GM19099 (cell line): ENCODE results near the gene ADD3.

Source experiments
- POLR2A ChIP-seq: IDR thresholded peaks from 3 replicates; pipeline ENCODE4 v1.6.1; 2011; ENCODE audit warnings: low read depth; ENCODE audit not compliant: insufficient read length; ENCODE audit errors: extremely low read depth

Gene ADD3

DNA sequence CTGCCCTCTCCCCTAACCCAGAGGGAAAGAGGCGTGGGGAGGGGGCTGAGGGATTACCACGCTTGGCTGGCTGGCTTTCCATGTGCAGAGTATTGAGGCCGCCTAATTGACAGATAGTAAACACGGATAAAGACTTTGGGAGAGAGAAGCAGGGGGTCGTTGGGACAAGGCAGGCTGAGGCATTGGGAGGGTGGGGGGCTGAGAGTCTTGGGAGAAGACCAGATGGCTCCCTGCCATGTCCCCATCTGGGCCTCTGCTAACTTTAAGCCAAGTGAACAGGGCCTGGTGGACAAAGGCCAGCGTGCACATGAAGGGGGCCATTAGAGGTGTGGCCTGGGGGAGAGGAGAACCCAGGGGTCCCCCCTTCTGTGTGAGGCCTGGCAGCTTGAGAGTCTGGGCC, 144.2 kb downstream of the ADD3 start:
- no peak for TF ChIP-seq POLR2A

DNA sequence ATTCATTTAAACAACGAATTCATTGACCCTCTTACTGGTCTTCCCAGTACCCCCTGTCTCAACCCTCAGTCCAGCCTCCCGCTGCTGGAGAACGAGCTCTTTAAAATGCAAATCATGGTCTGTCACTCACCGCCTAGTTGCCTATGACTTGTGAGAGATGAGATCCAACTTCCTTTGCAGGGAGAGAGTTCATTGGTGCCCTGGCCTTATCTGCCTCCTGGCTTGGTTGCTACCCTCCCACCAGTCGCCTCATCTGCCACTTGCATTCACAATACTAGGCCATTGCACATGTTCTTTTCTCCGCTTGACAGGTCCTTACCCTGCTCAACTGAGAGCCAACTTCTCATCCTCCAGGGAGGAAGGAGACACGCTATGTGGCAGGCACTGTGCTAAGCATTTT, 145.6 kb downstream of the ADD3 start:
- TF ChIP-seq POLR2A, result no peak

DNA sequence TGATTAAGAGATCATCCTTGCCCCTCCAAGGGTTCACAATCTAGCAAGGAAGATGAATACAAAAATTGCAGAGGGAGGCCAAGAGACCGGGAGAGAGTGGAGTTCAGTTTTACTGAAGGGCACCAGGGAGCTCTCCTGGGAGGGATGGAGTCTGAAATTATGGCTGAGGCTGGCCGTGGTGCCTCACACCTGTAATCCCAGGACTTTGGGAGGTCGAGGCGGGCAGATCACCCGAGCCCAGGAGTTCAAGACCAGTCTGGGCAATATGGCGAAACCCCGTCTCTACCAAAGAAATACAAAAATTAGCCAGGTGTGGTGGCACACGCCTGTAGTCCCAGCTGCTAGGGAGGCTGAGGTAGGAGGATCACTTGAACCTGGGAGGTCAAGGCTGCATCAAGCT, 148.3 kb downstream of the ADD3 start:
- TF ChIP-seq POLR2A, result no peak

DNA sequence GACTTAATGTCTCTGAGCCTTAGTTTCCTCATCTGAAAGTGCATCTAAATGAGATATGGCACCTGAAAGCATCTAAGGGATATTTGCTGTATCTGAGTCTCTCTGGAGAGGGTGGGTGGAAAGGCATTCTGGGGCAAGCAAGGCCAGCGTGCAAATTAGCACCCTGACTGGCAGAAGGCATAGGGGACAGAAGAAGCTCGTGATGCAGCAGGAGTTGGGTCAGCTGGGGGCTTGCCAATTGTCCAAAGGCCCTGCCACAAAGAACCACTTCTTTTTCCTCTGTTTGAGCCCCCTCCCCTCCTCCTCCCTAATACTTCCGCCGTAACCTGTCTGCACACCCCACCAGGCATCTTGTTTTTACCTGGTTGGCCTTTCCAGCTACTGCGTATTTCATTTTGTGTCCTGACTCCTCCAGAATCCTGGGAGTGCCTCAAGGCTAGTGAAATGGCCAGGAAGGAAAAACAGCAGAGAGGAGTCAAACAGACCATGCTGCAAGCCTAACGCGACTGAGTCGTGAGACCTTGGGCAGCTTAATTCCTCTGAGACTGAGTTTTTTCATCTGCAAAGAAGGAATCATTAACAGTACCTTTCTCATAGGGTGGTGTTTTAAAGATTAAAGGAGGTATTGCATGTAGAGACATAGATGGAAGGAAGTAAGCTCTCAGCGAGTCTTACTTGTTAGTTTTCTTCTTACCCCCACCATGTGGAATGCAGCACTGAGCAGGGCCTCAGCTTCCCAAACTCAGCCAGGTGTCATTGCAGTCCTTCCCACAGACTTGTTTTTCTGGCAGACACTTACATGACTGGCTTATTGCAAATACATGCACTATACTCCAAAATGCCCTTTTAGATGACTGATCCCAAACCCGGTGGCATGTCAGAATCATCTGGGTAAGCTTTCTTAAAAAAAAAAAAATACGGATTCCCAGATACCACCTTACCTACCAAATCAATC, 150.5 kb downstream of the ADD3 start:
- no peak for TF ChIP-seq POLR2A

DNA sequence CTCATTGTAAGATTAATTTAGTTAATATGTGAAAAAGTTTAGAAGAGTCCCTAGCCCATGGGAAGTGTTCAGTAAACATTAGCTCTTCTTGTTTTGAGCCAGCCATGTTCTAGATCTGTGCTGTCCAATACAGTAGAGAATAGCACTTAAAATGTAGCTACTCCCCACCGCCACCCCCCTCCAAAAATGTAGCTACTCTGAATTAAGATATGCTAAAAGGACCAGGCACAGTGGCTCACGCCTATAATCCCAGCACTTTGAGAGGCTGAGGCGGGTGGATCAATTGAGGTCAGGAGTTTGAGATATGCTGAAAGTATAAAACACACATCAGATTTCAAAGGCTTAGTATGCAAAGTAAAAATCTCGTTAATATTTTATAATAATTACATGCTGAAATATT, 152.3 kb downstream of the ADD3 start:
- TF ChIP-seq POLR2A, result no peak

DNA sequence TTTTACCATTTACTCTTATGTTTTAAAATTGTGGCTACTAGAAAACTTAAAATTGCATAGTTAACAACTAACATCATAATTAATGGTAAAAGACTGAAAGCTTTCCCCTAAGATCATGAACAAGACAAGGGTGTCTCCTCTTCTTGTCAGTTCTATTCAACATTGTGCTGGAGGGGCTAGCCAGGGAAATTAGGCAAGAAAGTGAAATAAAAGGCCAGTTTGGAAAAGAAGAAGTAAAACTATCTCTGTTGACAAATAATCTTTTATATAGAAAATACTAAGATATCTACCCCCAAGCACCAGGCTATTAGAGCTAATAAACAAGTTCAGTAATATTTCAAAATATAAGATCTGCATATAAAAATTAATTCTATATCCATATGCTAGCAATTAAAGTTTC, 152.7 kb downstream of the ADD3 start:
- TF ChIP-seq POLR2A, result no peak

DNA sequence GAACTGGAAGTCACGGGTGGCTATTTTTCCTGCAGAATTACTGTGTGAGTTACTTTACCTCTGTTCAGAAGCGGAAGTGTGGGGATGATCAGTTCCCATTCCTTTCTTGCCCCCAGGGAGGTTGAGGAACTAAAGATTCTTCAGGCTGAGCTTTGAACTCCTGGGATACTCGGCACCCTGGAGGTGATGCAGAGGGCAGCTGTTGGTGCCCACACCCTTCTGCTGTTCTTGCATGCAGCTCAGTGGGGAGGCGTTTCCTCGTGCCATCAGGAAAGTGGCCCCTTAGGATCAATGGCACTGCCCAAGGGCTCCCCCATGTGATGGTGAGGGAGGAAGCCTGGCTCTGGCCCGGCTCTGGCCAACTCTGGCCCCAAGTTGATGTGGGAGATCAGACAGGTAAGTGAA, 155.0 kb downstream of the ADD3 start:
- TF ChIP-seq POLR2A, result no peak

DNA sequence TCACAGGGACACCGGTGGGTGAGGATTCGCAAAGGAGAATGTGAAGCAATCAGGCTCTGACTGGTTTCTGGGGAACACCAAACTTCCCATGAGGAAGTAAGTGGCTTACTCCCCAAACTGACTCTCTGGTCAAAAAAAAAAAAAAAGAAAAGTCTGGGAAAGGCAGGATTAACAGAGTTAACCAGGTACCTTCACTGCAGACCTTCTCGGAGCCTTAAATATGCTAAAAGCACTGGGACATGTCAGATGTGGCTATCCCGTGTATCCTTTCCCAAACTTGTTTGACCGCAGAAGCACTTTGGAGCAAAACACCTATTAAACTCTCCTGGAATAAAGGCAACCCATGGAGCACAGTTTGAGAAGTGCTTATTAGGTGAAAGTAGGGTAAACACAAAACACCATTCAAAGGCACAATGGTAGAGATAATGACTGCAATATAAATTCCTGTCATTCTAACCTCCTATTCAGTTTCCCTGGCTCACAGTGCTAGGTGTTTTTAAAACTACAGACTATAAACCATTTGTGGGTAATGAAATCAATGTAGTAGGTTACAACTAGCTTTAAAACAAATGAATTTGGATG, 155.5 kb downstream of the ADD3 start:
- no peak for TF ChIP-seq POLR2A

DNA sequence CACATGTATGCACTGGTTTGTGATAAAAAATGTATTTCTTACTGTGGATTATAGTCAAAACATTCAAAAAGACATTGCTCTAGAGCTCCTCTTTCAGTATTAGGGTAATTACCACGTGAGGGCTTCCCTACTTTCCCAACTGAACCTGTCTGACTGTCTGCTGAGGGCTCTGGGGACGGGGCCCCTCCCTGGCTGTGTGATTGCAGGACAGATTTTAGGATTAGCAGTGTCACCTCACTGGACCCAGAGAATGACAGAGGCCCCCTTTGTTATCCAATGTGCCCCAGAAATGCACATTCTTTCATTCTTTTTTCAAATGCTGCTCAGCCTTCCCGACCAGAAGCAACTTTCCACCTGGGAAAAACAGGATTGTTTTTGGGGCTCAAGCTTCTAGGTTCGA, 156.1 kb downstream of the ADD3 start:
- TF ChIP-seq POLR2A, result no peak

DNA sequence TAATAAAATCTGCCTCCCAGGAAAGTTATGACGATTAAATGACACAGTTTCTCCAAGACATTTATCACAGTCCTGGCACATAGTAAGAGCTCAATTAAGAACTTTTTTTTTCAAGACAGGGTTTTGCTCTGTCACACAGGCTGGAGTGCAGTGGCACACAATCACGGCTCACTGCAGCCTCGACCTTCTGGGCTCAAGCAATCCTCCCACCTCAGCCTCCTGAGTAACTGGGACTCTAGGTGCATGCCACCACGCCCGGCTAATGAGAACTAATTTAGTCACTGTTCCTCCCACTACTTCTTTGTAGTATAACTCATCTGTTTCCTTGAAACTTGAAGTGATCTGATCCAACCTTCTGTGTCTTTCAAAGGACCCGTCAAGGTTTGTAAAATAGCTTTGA, 157.5 kb downstream of the ADD3 start:
- no peak for TF ChIP-seq POLR2A

DNA sequence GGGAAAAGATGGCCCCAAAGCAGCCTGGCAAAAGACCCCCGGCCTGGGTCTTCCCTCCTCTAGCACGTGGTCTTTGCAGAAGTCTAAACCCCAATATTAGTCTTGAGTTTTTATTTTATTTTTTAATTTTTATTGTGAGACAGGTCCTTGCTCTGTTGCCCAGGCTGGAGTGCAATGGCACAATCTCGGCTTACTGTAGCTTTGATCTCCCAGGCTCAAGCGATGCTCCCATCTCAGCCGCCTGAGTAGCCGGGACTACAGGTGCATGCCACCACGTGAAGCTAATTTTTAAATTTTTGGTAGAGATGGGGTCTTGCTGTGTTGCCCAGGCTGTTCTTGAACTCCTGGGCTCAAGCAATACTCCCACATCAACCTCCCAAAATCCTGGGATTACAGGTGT, 159.4 kb downstream of the ADD3 start:
- TF ChIP-seq POLR2A, result no peak

DNA sequence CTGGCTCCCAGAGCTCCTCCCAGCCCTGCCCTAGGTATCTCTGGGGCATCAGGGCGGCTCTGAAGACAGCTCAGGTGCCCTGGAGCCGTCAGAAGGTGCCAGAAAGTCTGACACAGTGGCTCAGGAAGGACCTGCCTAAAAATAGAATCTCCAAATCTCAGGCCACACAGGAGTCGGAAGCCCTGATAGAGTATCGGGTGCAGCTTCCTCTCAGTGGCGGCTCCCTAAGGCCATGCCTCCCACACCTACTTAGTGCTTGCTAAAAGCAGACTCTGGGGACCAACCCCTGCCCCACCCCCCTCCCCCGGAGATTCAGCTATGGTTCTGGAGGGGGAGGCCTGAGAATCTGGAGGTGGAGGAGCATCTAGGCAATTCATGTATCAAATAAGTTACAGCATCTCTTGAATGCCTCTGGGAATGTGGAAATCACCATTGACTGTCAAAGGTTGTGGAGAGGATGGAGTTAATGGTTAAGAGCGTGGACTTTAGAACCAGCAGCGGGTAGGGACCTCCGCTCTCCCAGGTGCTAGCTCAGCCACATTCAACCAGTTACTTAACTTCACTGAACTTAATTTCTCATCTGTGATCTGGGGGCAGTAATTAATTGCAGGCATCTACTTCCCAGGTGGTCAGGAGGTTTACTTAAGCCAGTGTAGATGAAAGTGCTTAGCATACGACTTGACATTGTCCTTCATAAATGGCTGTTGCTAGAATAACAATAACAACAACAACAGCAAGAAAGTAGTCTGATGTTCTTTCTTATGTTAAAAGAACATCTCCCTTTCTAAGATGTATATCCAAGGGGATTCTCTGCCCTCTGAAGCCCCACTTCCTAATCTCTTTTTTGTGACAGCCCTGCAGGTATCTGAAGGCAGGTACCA, 161.1 kb downstream of the ADD3 start:
- TF ChIP-seq POLR2A, result no peak

DNA sequence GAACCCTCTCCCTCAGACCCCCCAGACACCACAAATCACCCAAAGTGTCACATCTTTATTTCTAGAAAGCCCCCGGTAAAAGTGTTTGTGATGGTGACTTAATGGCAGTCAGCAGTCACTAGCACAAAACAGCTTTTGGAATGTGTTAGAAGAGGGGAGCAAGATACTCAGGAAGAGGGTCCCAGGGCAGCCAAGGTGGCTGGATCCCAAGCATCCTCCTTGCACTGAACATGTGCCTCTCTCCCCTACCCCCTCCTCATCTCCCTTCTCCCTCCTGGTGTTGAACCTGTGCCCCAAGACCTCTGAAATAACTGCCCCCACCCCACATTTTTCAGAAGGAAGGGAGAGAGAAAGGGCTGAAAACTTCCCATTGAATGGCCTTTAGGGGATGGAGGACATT, 161.8 kb downstream of the ADD3 start:
- TF ChIP-seq POLR2A, result no peak

DNA sequence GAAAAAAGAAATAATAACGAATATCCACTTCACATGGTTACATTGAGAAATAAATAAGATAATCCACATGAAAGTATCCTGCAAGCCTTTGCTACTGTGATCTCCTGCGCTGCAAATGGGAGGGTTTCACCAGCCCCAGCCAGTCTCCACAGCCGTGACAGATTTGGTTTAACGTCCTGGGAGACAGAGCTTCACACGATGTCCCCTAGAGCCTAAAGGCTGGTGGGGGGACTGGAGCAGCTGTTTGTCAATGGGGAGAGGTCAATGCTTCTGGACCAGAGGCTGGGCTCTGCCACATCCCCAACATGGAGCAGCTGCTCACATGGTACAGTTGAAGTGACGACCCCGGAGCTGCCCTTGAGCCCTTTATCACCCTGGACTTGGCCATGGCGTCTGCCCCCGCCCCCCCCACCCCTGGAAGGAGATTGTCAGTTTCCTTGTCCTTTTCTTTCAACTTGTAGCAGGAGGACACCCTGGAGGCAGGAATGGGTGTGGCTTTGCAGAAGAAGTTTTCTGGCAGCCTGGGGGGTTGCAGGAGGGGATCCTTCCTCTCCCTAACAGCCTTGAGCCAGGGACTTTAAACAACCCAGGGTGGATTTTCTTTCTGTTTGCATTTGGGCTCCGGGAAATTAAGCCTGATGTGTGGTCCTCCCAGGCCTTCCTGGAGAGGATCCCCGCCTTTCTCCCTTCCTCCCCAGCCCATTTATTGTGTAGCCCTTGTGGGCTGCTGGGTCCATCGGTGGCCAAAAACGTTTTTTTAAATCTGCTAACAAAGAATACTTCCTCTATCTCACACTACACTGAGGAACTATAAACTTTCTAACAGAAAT, 162.6 kb downstream of the ADD3 start:
- TF ChIP-seq POLR2A, result no peak

DNA sequence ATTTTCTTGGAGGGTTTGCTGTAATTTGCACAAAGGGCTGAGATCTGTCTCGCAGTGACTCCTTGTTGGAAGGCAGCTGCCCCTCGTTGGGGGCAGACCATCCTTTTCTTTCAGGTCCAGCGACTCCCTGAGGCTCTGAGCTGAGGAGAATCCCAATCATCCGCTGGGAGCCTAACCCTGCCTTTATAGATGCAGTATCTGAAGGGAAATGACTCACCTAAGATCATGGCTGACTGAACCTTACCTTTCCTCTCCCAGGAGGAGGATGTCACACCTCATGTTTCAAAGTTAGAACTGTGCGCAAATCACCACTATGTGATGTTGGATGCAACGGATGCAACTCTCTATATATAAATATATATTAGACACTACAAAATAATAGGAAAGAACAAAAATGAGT, 163.2 kb downstream of the ADD3 start:
- no peak for TF ChIP-seq POLR2A
